AG04449 (cell line): ENCODE results near the gene SLC24A3.

Source experiments
- CTCF ChIA-PET: fragments of 350-600 bp; formaldehyde crosslinking; extraction: SDS; loops from one replicate; lab custom pipeline; 2021; ENCODE audit warnings: antibody characterized with exemption; lab: Yijun Ruan, JAX
- POLR2A ChIA-PET: fragments of 400-600, 350-600 bp; formaldehyde crosslinking; extraction: SDS; loops from one replicate; lab custom pipeline; 2020; ENCODE audit warnings: antibody characterized with exemption, inconsistent platforms; lab: Yijun Ruan, JAX
- DNase-seq: peaks from one replicate; pipeline ENCODE4 v3.0.0-alpha.2; 2010; ENCODE audit warnings: low read depth, low spot score
- H3K4me3 ChIP-seq: 2 replicates; pipeline ENCODE4 v1.5.1; 2011; ENCODE audit warnings: low read depth, mild to moderate bottlenecking, control low read depth, low read length
- CTCF ChIP-seq: IDR thresholded peaks from one replicate; pipeline ENCODE4 v1.5.1; 2011; ENCODE audit warnings: mild to moderate bottlenecking, moderate library complexity, low read length, control low read depth, inconsistent platforms; ENCODE audit not compliant: insufficient read depth; ENCODE audit errors: missing control alignments

The SLC24A3 gene

GRCh38 chr20:19603376-19603750 is 390.9 kb downstream of the SLC24A3 start:
- no peak overlapping the region for H3K4me3 ChIP-seq
- no peak for DNase-seq
- ChIA-PET CTCF (interaction anchor here (1.4 kb wide), 1 partner anchor 11 kb away, joined by 4 read pairs; no protein-coding TSS in a partner anchor), POLR2A (no interaction called here)
- no peak for TF ChIP-seq CTCF

GRCh38 chr20:19605786-19606485 is 393.5 kb downstream of the SLC24A3 start:
- ChIA-PET CTCF (interaction anchor here (1.2 kb wide), 1 partner anchor 399 kb away, joined by 3 read pairs; no protein-coding TSS in a partner anchor), POLR2A (no interaction called here)
- TF ChIP-seq CTCF = no peak
- H3K4me3 ChIP-seq = no peak overlapping the region
- DNase-seq = no peak

- no peak overlapping the region for H3K4me3 ChIP-seq
- TF ChIP-seq CTCF = no peak
- CTCF ChIA-PET = interaction anchor here (0.8 to 1.6 kb wide), 2 partner anchors 19 to 404 kb away, joined by 3 to 4 read pairs; no protein-coding TSS in a partner anchor
- DNase-seq = no peak
- POLR2A ChIA-PET = no interaction called here
Measured at GRCh38 chr20:19609642-19610223, 397.3 kb downstream of the SLC24A3 start.

GRCh38 chr20:19615629-19616028 is 403.2 kb downstream of the SLC24A3 start:
- CTCF ChIA-PET = interaction anchor here (1.0 to 1.9 kb wide), 2 partner anchors 12 to 46 kb away, joined by 3 to 4 read pairs; no protein-coding TSS in a partner anchor
- H3K4me3 ChIP-seq = no peak overlapping the region
- POLR2A ChIA-PET = no interaction called here
- DNase-seq = no peak
- no peak for TF ChIP-seq CTCF

GRCh38 chr20:19616081-19616480 is 403.6 kb downstream of the SLC24A3 start:
- ChIA-PET POLR2A (no interaction called here), CTCF (interaction anchor here (1.0 kb wide), 1 partner anchor 46 kb away, joined by 3 read pairs; no protein-coding TSS in a partner anchor)
- H3K4me3 ChIP-seq = no peak overlapping the region
- no peak for TF ChIP-seq CTCF
- no peak for DNase-seq

- no peak for DNase-seq
- ChIA-PET POLR2A (no interaction called here), CTCF (interaction anchor here (1.0 kb wide), 1 partner anchor 45 kb away, joined by 3 read pairs; no protein-coding TSS in a partner anchor)
- TF ChIP-seq CTCF = no peak
- no peak overlapping the region for H3K4me3 ChIP-seq
Measured at GRCh38 chr20:19616620-19617019, 404.2 kb downstream of the SLC24A3 start.
